HG03025 (cell line): ENCODE measurements around the gene SIGLEC11.
"Not testable (repeated sequence)": the region's sequence is repeated elsewhere in the genome, so short reads cannot be mapped to it uniquely, and the experiment has no call there.

Experiments used
- ATAC-seq: cut with Tn5 transposase; IDR thresholded peaks from one replicate; pipeline ENCODE4 v1.9.1; 2021; ENCODE audit warnings: mild to moderate bottlenecking, moderate library complexity; ENCODE audit not compliant: unreplicated experiment, low FRiP score

SIGLEC11 gene

DNA sequence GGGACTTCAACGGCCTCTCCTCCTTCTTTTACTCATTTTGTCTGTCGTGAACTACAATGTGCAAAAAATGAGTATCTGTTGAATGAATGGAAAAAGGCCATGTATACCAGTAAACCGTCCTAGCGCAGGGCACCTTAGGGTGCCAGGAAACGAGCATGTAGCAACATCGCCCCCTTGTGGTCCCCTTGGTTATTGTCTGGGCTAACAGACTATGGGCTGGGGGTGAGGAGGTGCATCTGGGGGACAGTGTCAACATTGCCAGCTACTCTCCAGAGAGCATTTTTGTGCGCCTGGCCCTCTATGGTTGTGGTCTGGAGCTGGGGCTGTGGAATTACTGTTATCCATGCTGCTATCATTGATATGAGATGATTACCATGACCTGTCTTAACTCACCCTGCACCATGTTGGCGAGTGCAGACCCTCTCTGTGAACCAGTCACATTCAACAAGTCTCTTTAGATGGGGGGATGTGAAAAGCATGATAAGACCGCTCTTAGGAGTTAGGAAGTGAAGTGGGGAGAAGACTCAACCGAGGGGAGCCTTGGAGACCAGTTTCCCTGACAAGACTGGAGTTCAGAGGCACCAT, 22.8 kb upstream of the SIGLEC11 start:
- ATAC-seq: no peak

DNA sequence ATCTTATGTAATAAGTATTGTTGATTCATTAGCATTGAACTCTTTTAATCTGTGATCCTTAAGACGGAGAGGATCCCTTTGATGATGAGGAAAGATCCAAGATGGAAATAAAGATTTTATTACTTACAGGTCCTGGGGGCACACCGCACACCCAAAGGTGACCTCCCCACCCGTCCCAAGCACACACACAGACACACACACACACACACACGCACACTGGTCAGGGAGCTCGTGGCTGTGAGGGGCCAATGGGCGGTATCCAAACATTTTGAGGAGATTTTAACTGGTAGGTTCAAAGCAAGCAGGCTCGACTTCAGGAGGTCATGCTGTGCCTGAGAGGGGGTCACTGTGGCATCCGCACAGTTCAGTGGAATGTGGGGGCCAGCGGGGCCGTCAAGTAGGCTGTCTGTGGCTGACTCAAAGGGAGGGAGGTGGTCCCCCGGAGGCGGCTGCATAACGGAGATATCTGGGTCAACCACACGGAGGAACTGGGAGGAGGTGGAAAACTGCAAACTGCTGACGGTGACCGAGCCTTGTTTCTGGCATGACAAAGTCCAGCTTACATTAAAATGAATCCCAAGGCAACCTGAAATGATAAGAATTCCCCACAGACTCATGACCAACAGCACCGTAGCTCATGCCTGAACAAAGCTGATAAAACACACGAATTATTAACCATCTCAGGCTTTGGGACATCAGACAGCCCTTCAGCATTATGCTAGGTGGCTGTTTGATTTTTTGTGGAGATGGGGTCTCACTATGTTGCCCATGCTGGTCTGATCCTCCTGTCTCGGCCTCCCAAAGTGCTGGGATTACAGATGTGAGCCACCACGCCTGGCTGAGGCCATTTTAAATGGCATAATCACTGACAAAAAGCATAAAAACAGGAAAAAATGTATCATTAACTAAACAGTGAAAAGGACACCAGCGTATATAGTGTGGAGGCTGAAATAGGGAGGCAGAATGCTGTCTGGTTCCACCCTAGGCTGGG, 20.9 kb upstream of the SIGLEC11 start:
- ATAC-seq: no peak

- no peak for ATAC-seq
These were observed 17.4 kb upstream of the SIGLEC11 start for GRCh38 chr19:49978324-49978723.

GRCh38 chr19:49977881-49978280, 16.9 kb upstream of the SIGLEC11 start:
- ATAC-seq: no peak

DNA sequence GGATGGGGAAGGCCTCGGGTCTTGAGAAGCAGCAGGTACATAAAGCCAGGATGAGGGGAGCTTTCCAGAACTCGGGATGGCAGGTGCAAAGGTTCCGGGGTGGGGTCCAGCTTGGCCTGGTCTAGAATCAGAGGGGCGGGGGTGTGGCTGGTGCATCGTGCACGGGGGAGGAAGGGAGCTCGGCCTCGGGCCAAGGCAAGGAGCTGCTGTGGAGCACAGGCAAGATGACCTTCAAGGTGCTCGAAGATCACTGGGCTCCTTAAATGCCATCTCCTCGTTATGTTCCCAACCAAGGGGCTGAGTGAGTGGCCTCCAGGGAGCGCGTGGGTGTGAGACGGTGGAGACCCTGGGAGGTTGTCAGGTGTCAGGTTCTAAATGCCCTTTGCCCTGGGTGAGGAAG, 16.1 kb upstream of the SIGLEC11 start:
- no peak for ATAC-seq

- no peak for ATAC-seq
These were observed 15.5 kb upstream of the SIGLEC11 start for GRCh38 chr19:49976496-49976895.

DNA sequence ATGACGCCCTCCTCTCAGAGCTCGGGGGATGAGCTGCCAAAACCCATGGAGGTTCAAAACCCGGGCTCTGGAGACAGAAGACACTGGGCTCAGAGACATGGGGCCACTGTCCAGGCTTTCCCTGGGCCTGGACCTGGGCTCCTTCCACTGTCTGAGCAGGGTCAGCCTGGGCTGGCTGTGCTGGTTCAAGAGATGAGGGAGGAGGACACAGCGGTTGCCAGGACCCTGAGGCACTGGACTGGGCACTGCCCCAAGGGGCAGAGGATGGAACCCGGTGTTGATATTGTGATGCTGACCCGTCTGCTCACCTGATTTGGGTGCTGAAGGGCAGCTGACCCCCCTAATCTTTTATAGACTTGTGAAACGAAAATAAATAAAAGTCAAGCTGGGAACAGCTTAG, 14.1 kb upstream of the SIGLEC11 start:
- ATAC-seq: no peak

DNA sequence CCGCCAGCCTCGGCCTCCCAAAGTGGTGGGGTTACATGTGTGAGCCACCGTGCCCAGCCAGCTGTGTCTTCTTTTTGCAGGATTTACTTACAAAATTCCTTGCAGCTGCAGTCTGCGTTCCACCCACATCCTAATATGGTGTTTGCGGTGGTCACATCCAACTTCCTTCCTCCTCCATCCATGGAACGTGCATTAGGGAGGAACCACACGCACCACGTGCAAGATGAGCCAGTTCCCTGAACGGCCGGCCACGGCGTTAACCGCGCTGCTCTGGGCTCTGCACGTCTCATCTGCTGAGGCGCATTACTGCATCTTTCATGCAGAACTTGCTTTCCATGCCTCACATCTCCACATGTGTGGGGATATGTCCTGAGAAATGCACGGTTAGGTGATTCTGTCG, 13.0 kb upstream of the SIGLEC11 start:
- ATAC-seq: no peak

DNA sequence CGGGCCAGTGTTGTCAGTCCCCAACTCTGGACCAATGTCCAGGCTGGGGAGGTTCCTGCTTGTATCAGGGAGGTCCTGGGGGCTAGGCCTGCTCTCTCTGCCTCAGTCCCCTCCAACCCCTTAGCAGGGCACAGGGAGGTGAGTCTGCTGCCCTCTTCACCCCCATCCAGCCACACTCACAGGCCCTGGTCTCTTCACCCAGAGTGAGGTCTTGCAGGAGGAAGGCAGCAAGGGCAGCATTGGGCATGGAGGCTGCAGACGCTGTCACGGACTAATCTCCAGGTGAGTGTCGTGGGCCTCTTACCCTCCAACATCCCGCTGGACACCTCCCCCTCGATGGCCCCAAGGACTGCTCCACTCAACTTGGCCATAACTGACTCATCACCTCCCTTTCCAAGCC, 11.9 kb upstream of the SIGLEC11 start:
- ATAC-seq: no peak

GRCh38 chr19:49971991-49972411, 11.0 kb upstream of the SIGLEC11 start:
- ATAC-seq: no peak

- not testable (repeated sequence) for ATAC-seq
These were observed 8.4 kb upstream of the SIGLEC11 start for GRCh38 chr19:49969355-49969754.

- no peak for ATAC-seq
These were observed 7.4 kb upstream of the SIGLEC11 start for GRCh38 chr19:49968279-49968922.

GRCh38 chr19:49959892-49960291, 1.1 kb downstream of the SIGLEC11 start:
- ATAC-seq: not testable (repeated sequence)

DNA sequence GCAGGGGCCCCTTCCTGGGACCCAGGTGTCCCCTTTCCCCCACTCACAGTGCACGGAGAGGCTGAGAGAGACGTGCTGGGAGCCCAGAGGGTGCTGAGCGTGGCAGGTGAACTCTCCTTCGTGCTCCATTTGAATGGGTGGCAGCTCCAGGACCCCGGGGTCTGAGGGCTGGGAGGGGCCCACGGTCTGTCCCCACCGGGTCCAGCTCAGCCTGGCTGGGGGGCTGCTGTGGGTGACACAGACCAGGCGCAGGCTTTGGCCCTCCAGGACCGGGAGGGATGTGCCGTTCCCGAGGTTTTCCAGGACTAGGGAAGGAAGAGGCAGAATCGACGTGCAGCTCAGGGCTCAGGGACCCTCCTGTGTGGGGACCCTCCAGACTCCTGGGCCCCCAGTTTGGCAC, 2.4 kb downstream of the SIGLEC11 start:
- ATAC-seq: not testable (repeated sequence)

DNA sequence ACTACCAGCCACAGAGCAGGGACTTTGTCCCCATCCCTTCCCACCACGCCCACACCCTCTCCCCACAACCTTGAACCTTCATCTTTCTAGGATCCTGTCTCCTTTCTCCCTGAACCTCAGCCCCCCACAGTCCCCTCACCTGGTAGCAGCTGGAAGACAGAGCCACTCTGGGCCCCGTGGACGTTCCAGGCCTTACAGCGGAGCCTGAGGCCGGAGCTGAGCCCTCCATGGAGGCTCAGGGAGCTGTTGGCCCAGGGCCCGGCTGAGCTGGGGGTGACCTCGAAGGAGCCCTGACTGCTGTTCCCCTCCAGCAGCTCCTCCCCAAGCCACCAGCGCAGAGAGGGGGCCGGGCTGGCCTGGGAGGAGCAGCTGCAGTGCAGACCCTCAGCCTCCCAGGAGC, 2.8 kb downstream of the SIGLEC11 start:
- not testable (repeated sequence) for ATAC-seq

DNA sequence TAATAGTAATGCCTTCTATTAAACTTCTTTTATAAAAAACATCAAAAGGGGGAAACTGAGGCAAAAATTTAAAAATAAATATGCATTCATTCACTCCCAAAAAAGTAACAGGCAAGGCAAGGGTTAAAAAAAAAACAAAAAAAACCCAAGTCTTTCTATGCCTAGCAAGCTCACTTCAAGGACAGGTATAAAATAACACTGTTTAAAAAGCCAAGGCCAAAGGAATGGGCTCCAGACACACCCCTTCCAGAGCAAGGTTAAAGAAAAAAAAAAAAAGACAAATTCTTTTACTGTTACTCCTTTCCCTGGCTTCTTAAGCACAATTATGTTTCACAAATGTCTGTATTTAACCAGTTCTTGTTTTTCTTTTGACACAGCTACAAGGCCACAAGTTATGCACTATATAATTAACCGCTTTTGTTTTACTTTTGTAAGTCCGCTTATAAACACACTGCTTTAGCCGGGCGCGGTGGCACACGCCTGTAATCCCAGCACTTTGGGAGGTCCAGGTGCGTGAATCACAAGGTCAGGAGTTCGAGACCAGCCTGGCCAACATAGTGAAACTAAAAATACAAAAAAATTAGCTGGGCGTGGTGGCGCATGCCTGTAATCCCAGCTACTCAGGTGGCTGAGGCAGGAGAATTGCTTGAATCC, 3.6 kb downstream of the SIGLEC11 start:
- ATAC-seq: no peak

DNA sequence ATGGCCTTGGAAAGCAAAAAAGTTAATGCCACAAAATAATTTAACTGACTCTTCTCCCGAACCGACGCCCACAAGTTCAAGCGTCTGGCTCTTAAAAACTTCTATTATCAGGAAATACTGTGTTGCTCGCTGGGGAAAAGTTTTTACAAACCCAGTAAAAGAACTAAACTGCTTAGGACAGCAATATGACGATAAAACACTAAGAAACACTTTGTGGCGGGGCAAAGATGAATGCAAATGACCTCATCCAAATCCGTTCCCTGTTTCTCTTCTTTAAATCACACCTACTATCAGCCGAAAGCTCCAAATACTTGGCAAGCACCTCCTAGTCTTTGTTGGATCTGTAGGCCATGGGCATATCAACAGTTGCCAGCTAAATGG, 4.9 kb downstream of the SIGLEC11 start:
- ATAC-seq: no peak

GRCh38 chr19:49954933-49955332, 6.0 kb downstream of the SIGLEC11 start:
- no peak for ATAC-seq

GRCh38 chr19:49954092-49954829, 6.7 kb downstream of the SIGLEC11 start:
- no peak for ATAC-seq

DNA sequence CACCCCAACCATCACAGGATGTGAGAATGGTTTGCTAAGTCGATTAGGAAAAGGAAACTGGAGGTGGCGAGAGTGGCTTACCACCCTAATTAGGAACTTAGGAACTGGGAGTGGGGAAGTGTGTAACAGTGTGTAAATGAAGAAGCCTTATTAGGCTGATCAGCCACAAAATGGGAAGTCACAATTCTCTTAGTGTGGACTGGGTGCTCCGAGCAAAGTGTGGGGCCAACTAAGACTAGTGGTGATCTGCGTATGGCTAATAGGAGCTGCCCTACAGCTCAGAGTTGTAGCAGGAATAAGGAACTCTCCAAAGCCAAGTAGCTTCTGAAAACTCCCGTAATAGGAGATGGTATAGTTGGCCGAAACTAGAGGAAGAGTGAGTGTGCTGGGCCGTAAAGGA, 7.6 kb downstream of the SIGLEC11 start:
- ATAC-seq: no peak
